RWPE2 (cell line): ENCODE measurements around the gene PTOV1.
A peak's percentile ranks its signal among the peaks of the same experiment; 100 is the strongest.

Experiments
- ATAC-seq: fragments of 200-7000 bp; cut with Tn5 transposase; 3 replicates; pipeline ENCODE4 v1.9.1; 2021; ENCODE audit warnings: low read depth
- DNase-seq: peaks from one replicate; pipeline ENCODE4 v3.0.0-alpha.2; 2020; ENCODE audit warnings: low spot score
- H3K27ac ChIP-seq: fragments of 450-650 bp; 2 replicates; pipeline ENCODE4 v1.5.1; 2017; ENCODE audit warnings: mild to moderate bottlenecking; ENCODE audit not compliant: poor library complexity, severe bottlenecking
- H3K27me3 ChIP-seq: fragments of 250-450 bp; sonication (Bioruptor Pico); 2 replicates; pipeline ENCODE4 v1.5.1; 2021; ENCODE audit warnings: mild to moderate bottlenecking, moderate library complexity; ENCODE audit not compliant: insufficient read depth, poor library complexity, severe bottlenecking
- H3K36me3 ChIP-seq: fragments of 250-450 bp; sonication (Bioruptor Pico); 2 replicates; pipeline ENCODE4 v1.5.1; 2020; ENCODE audit warnings: low read depth, mild to moderate bottlenecking, moderate library complexity
- H3K4me1 ChIP-seq: fragments of 250-450 bp; sonication (Bioruptor Pico); 2 replicates; pipeline ENCODE4 v1.5.1; 2021; ENCODE audit warnings: mild to moderate bottlenecking, moderate library complexity; ENCODE audit not compliant: insufficient read depth, poor library complexity, severe bottlenecking
- H3K4me3 ChIP-seq: fragments of 250-450 bp; sonication (Bioruptor Pico); 2 replicates; pipeline ENCODE4 v1.5.1; 2021; ENCODE audit warnings: mild to moderate bottlenecking, moderate library complexity; ENCODE audit not compliant: severe bottlenecking
- H3K9me3 ChIP-seq: fragments of 250-450 bp; sonication (Bioruptor Pico); 2 replicates; pipeline ENCODE4 v1.5.1; 2021; ENCODE audit warnings: mild to moderate bottlenecking, moderate library complexity; ENCODE audit not compliant: severe bottlenecking
- TF ChIP-seq, protein P1 (sequence below): fragments of 450-650 bp; IDR thresholded peaks from one replicate; pipeline ENCODE4 v1.5.1; 2017; ENCODE audit warnings: mild to moderate bottlenecking, moderate library complexity; ENCODE audit not compliant: poor library complexity, severe bottlenecking

The PTOV1 gene

DNA sequence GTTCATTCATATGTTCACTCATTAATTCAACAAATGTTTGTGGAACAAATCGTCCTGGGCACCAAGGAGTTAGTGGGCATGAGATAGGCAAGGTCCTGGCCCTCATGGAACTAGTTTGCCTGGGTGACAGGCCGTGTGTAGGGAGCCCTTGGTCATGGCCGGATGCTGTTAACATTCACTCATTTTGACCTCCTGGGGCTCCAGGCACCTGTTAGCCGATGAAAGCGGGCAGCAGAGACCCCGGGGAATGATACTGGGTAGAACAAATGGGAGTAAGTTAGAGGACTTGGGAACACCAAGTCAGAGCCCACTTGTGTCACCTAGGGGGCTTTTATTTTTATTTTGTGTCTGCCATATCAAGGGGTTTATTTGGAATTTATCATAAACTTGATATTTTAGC, 26.3 kb upstream of the PTOV1 start:
- TF ChIP-seq, protein P1, sequence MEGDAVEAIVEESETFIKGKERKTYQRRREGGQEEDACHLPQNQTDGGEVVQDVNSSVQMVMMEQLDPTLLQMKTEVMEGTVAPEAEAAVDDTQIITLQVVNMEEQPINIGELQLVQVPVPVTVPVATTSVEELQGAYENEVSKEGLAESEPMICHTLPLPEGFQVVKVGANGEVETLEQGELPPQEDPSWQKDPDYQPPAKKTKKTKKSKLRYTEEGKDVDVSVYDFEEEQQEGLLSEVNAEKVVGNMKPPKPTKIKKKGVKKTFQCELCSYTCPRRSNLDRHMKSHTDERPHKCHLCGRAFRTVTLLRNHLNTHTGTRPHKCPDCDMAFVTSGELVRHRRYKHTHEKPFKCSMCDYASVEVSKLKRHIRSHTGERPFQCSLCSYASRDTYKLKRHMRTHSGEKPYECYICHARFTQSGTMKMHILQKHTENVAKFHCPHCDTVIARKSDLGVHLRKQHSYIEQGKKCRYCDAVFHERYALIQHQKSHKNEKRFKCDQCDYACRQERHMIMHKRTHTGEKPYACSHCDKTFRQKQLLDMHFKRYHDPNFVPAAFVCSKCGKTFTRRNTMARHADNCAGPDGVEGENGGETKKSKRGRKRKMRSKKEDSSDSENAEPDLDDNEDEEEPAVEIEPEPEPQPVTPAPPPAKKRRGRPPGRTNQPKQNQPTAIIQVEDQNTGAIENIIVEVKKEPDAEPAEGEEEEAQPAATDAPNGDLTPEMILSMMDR: no peak

DNA sequence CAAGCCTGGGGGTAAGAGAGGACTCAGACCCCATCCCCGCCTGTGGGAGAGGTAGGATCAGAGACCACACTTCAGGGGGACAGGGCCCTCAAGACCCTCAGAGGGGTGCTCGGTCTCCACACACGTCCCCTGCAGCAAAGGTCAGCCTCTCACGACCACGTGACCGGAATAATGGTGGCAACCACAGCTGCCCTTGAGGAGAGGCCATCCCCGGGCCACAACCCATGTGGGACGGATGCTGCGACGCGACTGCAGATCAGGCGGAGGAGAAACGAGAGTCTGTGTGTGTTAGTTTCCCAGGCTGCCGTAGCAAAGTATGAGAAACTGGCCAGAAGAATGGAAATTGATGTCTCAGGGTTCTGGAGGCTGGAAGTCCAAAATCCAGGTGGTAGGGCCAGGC, 23.9 kb upstream of the PTOV1 start:
- Histone ChIP-seq H3K27me3 (no peaks in the 10 kb centered on the region), H3K4me3 (no peak overlapping the region), H3K36me3 (peaks cover 19% of the 10 kb centered on the region), H3K27ac (no peak overlapping the region), H3K4me1 (no peaks in the 10 kb centered on the region), H3K9me3 (no peaks in the 10 kb centered on the region)
- ATAC-seq (no peak), DNase-seq (no peak)
- TF ChIP-seq, protein P1: no peak

More for the DNA sequence above, 26.3 kb upstream of the PTOV1 start:
- no peak overlapping the region for H3K4me3 ChIP-seq
- no peak overlapping the region for H3K27ac ChIP-seq
- ATAC-seq (no peak), DNase-seq (no peak)
- peaks cover 24% of the 10 kb centered on the region for H3K36me3 ChIP-seq
- H3K9me3 ChIP-seq: no peaks in the 10 kb centered on the region
- no peaks in the 10 kb centered on the region for H3K27me3 ChIP-seq
- no peaks in the 10 kb centered on the region for H3K4me1 ChIP-seq

DNA sequence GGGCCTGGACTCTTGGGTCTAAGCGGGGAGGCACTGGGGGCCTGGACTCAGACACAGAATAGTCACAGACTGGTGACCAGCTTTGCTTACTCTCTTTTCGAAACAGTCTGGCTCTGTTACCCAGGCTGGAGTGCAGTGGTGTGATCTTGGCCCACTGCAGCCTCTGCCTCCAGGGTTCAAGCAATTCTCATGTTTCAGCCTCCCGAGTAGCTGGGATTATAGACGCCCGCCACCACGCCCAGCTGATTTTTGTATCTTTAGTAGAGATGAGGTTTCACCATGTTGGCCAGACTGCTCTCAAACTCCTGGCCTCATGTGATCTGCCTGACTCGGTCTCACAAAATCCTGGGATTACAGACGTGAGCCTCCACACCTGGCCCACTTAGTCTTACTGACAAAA, 21.8 kb upstream of the PTOV1 start:
- peaks cover 23% of the 10 kb centered on the region for H3K36me3 ChIP-seq
- ATAC-seq: no peak
- TF ChIP-seq, protein P1: no peak

DNA sequence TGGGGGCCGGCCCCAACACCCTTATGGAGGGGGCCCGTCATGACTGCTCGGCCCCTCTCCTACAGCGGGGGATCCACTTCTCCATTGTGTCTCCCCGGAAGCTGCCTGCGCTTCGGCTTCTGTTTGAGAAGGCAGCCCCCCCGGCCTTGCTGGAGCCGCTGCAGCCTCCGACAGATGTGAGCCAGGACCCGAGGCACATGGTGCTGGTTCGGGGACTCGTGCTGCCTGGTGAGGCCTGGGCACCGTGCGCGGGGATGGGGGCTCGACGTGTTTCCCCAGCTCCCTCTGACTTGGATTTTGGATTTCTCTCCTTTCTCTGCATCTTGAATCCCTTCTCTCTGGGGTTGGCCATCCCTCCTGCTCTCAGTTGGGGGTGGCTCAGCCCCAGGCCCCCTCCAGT, 21.2 kb upstream of the PTOV1 start:
- peaks cover 27% of the 10 kb centered on the region for H3K36me3 ChIP-seq
- H3K4me1 ChIP-seq: no peaks in the 10 kb centered on the region
- ATAC-seq (no peak), DNase-seq (peak; percentile 58)
- TF ChIP-seq, protein P1: no peak
- H3K4me3 ChIP-seq: no peak overlapping the region
- no peaks in the 10 kb centered on the region for H3K27me3 ChIP-seq
- no peak overlapping the region for H3K27ac ChIP-seq
- H3K9me3 ChIP-seq: no peaks in the 10 kb centered on the region

More for the DNA sequence above, 21.8 kb upstream of the PTOV1 start:
- H3K27me3 ChIP-seq: no peaks in the 10 kb centered on the region
- no peaks in the 10 kb centered on the region for H3K4me1 ChIP-seq
- no peak for DNase-seq
- H3K9me3 ChIP-seq: no peaks in the 10 kb centered on the region
- H3K27ac ChIP-seq: no peak overlapping the region
- no peak overlapping the region for H3K4me3 ChIP-seq

DNA sequence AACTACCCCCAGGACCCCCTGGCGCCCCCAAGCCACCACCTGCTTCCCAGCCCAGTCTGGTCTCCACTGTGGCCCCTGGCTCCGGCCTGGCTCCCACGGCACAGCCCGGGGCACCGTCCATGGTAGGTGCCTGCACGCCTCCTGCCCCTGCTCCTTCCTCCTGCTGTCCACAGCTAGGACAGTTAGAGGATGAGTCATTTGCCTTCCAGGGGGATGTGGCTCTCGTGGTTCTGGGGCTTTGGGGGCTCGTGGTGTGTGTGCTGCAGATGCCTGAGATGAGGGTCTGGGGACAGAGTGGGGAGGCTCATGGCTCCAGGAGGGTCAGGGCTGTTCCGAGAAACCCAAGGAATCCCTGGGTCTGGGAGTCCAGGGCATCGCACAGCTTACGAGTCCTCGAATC, 20.2 kb upstream of the PTOV1 start:
- Histone ChIP-seq H3K36me3 (peaks cover 35% of the 10 kb centered on the region), H3K9me3 (no peaks in the 10 kb centered on the region), H3K4me1 (no peaks in the 10 kb centered on the region), H3K27ac (no peak overlapping the region), H3K4me3 (no peak overlapping the region), H3K27me3 (no peaks in the 10 kb centered on the region)
- ATAC-seq (no peak), DNase-seq (no peak)
- TF ChIP-seq, protein P1: no peak
